ENCODE measurements around the gene MYL2.

The MYL2 gene

GRCh38 chr12:110917467-110917866 is 2.9 kb downstream of the MYL2 start:
- TF ChIP-seq FOXP2 (optimal IDR thresholded peaks at IDR 0.05; ENCODE audit: borderline replicate concordance, extremely low read depth, extremely low read length, insufficient read depth) (no peak), POLR2AphosphoS5 (IDR thresholded peaks at IDR 0.05; ENCODE audit: low read depth, low read length) (no peak), REST (IDR thresholded peaks at IDR 0.05; ENCODE audit: insufficient read depth in 1 of 2, low read depth in 2 of 2, low read length in 2 of 2) (no peak), TAF1 (IDR thresholded peaks at IDR 0.05; ENCODE audit: borderline replicate concordance, insufficient read depth, low read length) (no peak), SIN3A (IDR thresholded peaks at IDR 0.05; ENCODE audit: borderline replicate concordance, insufficient read depth, low read length) (no peak)

- TF ChIP-seq REST (IDR thresholded peaks at IDR 0.05; ENCODE audit: insufficient read depth in 1 of 2, low read depth in 2 of 2, low read length in 2 of 2) (no peak), TAF1 (IDR thresholded peaks at IDR 0.05; ENCODE audit: borderline replicate concordance, insufficient read depth, low read length) (no peak), FOXP2 (optimal IDR thresholded peaks at IDR 0.05; ENCODE audit: borderline replicate concordance, extremely low read depth, extremely low read length, insufficient read depth) (no peak), POLR2AphosphoS5 (IDR thresholded peaks at IDR 0.05; ENCODE audit: low read depth, low read length) (no peak), SIN3A (IDR thresholded peaks at IDR 0.05; ENCODE audit: borderline replicate concordance, insufficient read depth, low read length) (no peak)
These were observed 4.0 kb downstream of the MYL2 start for GRCh38 chr12:110916295-110916875.

- no peak for TF ChIP-seq SIN3A (IDR thresholded peaks at IDR 0.05; ENCODE audit: borderline replicate concordance, insufficient read depth, low read length)
- TF ChIP-seq POLR2AphosphoS5 (IDR thresholded peaks at IDR 0.05; ENCODE audit: low read depth, low read length) = no peak
- TF ChIP-seq REST (IDR thresholded peaks at IDR 0.05; ENCODE audit: insufficient read depth in 1 of 2, low read depth in 2 of 2, low read length in 2 of 2) = no peak
- no peak for TF ChIP-seq TAF1 (IDR thresholded peaks at IDR 0.05; ENCODE audit: borderline replicate concordance, insufficient read depth, low read length)
- no peak for TF ChIP-seq FOXP2 (optimal IDR thresholded peaks at IDR 0.05; ENCODE audit: borderline replicate concordance, extremely low read depth, extremely low read length, insufficient read depth)
These were observed 7.0 kb downstream of the MYL2 start for GRCh38 chr12:110913119-110914056.

GRCh38 chr12:110912263-110912662 is 8.1 kb downstream of the MYL2 start:
- no peak for TF ChIP-seq TAF1 (IDR thresholded peaks at IDR 0.05; ENCODE audit: borderline replicate concordance, insufficient read depth, low read length)
- TF ChIP-seq POLR2AphosphoS5 (IDR thresholded peaks at IDR 0.05; ENCODE audit: low read depth, low read length) = no peak
- no peak for TF ChIP-seq FOXP2 (optimal IDR thresholded peaks at IDR 0.05; ENCODE audit: borderline replicate concordance, extremely low read depth, extremely low read length, insufficient read depth)
- no peak for TF ChIP-seq REST (IDR thresholded peaks at IDR 0.05; ENCODE audit: insufficient read depth in 1 of 2, low read depth in 2 of 2, low read length in 2 of 2)
- TF ChIP-seq SIN3A (IDR thresholded peaks at IDR 0.05; ENCODE audit: borderline replicate concordance, insufficient read depth, low read length) = no peak

All from PFSK-1 (cell line).